Neural progenitor cell (in vitro differentiated cells): ENCODE results near the gene WDR7. TPM values are rescaled to one million over a fixed set of nuclear protein-coding genes. Genes with fewer than 3 reads are reported as not detected.

Experiments used
- DNase-seq: peaks from one replicate; pipeline ENCODE4 v3.0.0-alpha.2; 2016; ENCODE audit warnings: low spot score
- H2AFZ ChIP-seq: fragments of 200-600 bp; sonication (generic); replicated peaks from 2 replicates; pipeline ENCODE4 v1.6.1; 2016; ENCODE audit warnings: antibody characterized with exemption
- H3F3A ChIP-seq: fragments of 200-600 bp; sonication (generic); 2 replicates; pipeline ENCODE4 v1.6.1; 2016; ENCODE audit warnings: antibody characterized with exemption, low read depth
- H3K27ac ChIP-seq: fragments of 200-600 bp; sonication (generic); 2 replicates; pipeline ENCODE4 v1.5.1; 2016; ENCODE audit warnings: mild to moderate bottlenecking
- H3K27me3 ChIP-seq: fragments of 200-600 bp; sonication (generic); 2 replicates; pipeline ENCODE4 v1.6.1; 2016; ENCODE audit warnings: mild to moderate bottlenecking, moderate library complexity
- H3K36me3 ChIP-seq: fragments of 200-600 bp; sonication (generic); 2 replicates; pipeline ENCODE4 v1.5.1; 2016
- H3K4me1 ChIP-seq: fragments of 200-600 bp; sonication (generic); 2 replicates; pipeline ENCODE4 v1.6.1; 2016; ENCODE audit warnings: mixed run types
- H3K4me2 ChIP-seq: fragments of 200-600 bp; sonication (generic); 2 replicates; pipeline ENCODE4 v1.6.1; 2016
- H3K4me3 ChIP-seq: fragments of 200-600 bp; sonication (generic); 2 replicates; pipeline ENCODE4 v1.5.1; 2016
- H3K79me2 ChIP-seq: fragments of 200-600 bp; sonication (generic); 2 replicates; pipeline ENCODE4 v1.6.1; 2016; ENCODE audit warnings: low read depth
- H3K9ac ChIP-seq: fragments of 200-600 bp; sonication (generic); 2 replicates; pipeline ENCODE4 v1.6.1; 2016
- H3K9me3 ChIP-seq: fragments of 200-600 bp; sonication (generic); 2 replicates; pipeline ENCODE4 v1.5.1; 2016; ENCODE audit warnings: low read depth
- H4K20me1 ChIP-seq: fragments of 200-600 bp; sonication (generic); 2 replicates; pipeline ENCODE4 v1.6.1; 2016; ENCODE audit warnings: low read depth
- H3K27ac Mint-ChIP-seq: 3 replicates; pipeline ENCODE4 v1.8.0; 2021; ENCODE audit warnings: mixed read lengths
- H3K27me3 Mint-ChIP-seq: 2 replicates; pipeline ENCODE4 v1.8.0; 2022; ENCODE audit warnings: low read depth, mild to moderate bottlenecking, inconsistent platforms, moderate library complexity, mixed read lengths; ENCODE audit not compliant: insufficient read depth
- H3K36me3 Mint-ChIP-seq: 3 replicates; pipeline ENCODE4 v1.8.0; 2021; ENCODE audit warnings: mixed read lengths
- H3K4me1 Mint-ChIP-seq: 3 replicates; pipeline ENCODE4 v1.8.0; 2021; ENCODE audit warnings: mixed read lengths
- H3K4me3 Mint-ChIP-seq: 3 replicates; pipeline ENCODE4 v1.8.0; 2021; ENCODE audit warnings: mild to moderate bottlenecking, moderate library complexity, mixed read lengths
- H3K9me3 Mint-ChIP-seq: 3 replicates; pipeline ENCODE4 v1.8.0; 2020; ENCODE audit warnings: mixed read lengths
- CTCF ChIP-seq: fragments of 200-600 bp; sonication (generic); IDR thresholded peaks from 2 replicates; pipeline ENCODE4 v1.5.1; 2017; ENCODE audit warnings: antibody characterized with exemption, mild to moderate bottlenecking
- EZH2 ChIP-seq: fragments of 200-600 bp; sonication (generic); IDR thresholded peaks from 2 replicates; pipeline ENCODE4 v1.6.1; 2017; ENCODE audit warnings: antibody characterized with exemption, mild to moderate bottlenecking, moderate library complexity
- EZH2phosphoT487 ChIP-seq: fragments of 200-600 bp; sonication (generic); IDR thresholded peaks from 2 replicates; pipeline ENCODE4 v1.6.1; 2017; ENCODE audit warnings: antibody characterized with exemption
- total RNA-seq: library from RNA; depleted of rRNA; stranded (reverse); fragments of >200 nt; gene quantifications from 2 replicates; pipeline ENCODE4 v1.2.3, GENCODE V29; 2015; ENCODE audit warnings: low replicate concordance

WDR7 gene
- total RNA-seq, 1 donor from 2014 or later, result 12.3 TPM

- Mint-ChIP-seq H3K9me3 (peaks cover 2% of the 10 kb centered on the region), H3K36me3 (peaks cover 3% of the 10 kb centered on the region), H3K27me3 (peaks cover 2% of the 10 kb centered on the region), H3K4me1 (peaks cover 18% of the 10 kb centered on the region), H3K4me3 (peak overlapping the region; percentile 100), H3K27ac (no peak overlapping the region)
- Histone ChIP-seq H3K36me3 (no peaks in the 10 kb centered on the region), H3K27me3 (no peaks in the 10 kb centered on the region), H3K27ac (no peak overlapping the region), H3F3A (peaks cover 2% of the 10 kb centered on the region), H3K79me2 (peaks cover 38% of the 10 kb centered on the region), H4K20me1 (peaks cover 34% of the 10 kb centered on the region), H3K9me3 (no peaks in the 10 kb centered on the region), H3K4me1 (peaks cover 9% of the 10 kb centered on the region), H2AFZ (no peak overlapping the region), H3K4me2 (no peak overlapping the region), H3K4me3 (no peak overlapping the region), H3K9ac (no peak overlapping the region)
- DNase-seq, result no peak
- no peak for TF ChIP-seq EZH2
- no peak for TF ChIP-seq CTCF
- no peak for TF ChIP-seq EZH2phosphoT487
Measured at GRCh38 chr18:56639571-56639970, 11.6 kb upstream of the WDR7 start.

- no peaks in the 10 kb centered on the region for H3K27me3 ChIP-seq
- DNase-seq, result no peak
- no peak overlapping the region for H3K27ac Mint-ChIP-seq
- no peak overlapping the region for H3K4me3 Mint-ChIP-seq
- H3K9me3 ChIP-seq, result no peaks in the 10 kb centered on the region
- peaks cover 2% of the 10 kb centered on the region for H3K9me3 Mint-ChIP-seq
- H3K4me1 ChIP-seq, result peaks cover 5% of the 10 kb centered on the region
- H3K4me1 Mint-ChIP-seq, result peaks cover 14% of the 10 kb centered on the region
- H4K20me1 ChIP-seq, result peaks cover 13% of the 10 kb centered on the region
- no peak overlapping the region for H3K4me2 ChIP-seq
- peaks cover 2% of the 10 kb centered on the region for H3F3A ChIP-seq
- H3K4me3 ChIP-seq, result no peak overlapping the region
- H3K27ac ChIP-seq, result no peak overlapping the region
- no peak overlapping the region for H3K9ac ChIP-seq
- no peaks in the 10 kb centered on the region for H3K36me3 ChIP-seq
- TF ChIP-seq EZH2phosphoT487 (no peak), EZH2 (no peak), CTCF (no peak)
- H2AFZ ChIP-seq, result no peak overlapping the region
- H3K79me2 ChIP-seq, result peaks cover 16% of the 10 kb centered on the region
- H3K27me3 Mint-ChIP-seq, result peaks cover 2% of the 10 kb centered on the region
- no peaks in the 10 kb centered on the region for H3K36me3 Mint-ChIP-seq
Measured at GRCh38 chr18:56641714-56642337, 9.3 kb upstream of the WDR7 start.

GRCh38 chr18:56643381-56643780 lies 7.8 kb upstream of the WDR7 start:
- no peak for DNase-seq
- Histone ChIP-seq H3K27ac (no peak overlapping the region), H3K4me2 (no peak overlapping the region), H3K4me1 (no peaks in the 10 kb centered on the region), H3K36me3 (no peaks in the 10 kb centered on the region), H3F3A (peaks cover 2% of the 10 kb centered on the region), H3K4me3 (no peak overlapping the region), H3K27me3 (no peaks in the 10 kb centered on the region), H2AFZ (no peak overlapping the region), H3K9me3 (no peaks in the 10 kb centered on the region), H3K79me2 (peaks cover under 1% of the 10 kb centered on the region), H4K20me1 (no peaks in the 10 kb centered on the region), H3K9ac (no peak overlapping the region)
- no peak overlapping the region for H3K4me3 Mint-ChIP-seq
- H3K4me1 Mint-ChIP-seq, result peaks cover 8% of the 10 kb centered on the region
- H3K27me3 Mint-ChIP-seq, result peaks cover 2% of the 10 kb centered on the region
- no peak for TF ChIP-seq EZH2
- no peak for TF ChIP-seq CTCF
- no peak for TF ChIP-seq EZH2phosphoT487
- H3K27ac Mint-ChIP-seq, result no peak overlapping the region
- no peaks in the 10 kb centered on the region for H3K36me3 Mint-ChIP-seq
- peaks cover 2% of the 10 kb centered on the region for H3K9me3 Mint-ChIP-seq
